BJ (cell line): Measurements from ENCODE around the gene ULK3. TPM values are rescaled to one million over a fixed set of nuclear protein-coding genes. Genes with fewer than 3 reads are reported as not detected.

Experiments used
- CTCF ChIA-PET: fragments of 350-600 bp; formaldehyde crosslinking; extraction: SDS; loops from one replicate; lab custom pipeline; 2021; ENCODE audit warnings: antibody characterized with exemption, inconsistent platforms; lab: Yijun Ruan, JAX
- POLR2A ChIA-PET: fragments of 300-600 bp; sonication (Branson Sonifier 250); formaldehyde crosslinking; extraction: SDS; loops from one replicate; lab custom pipeline; 2021; ENCODE audit warnings: antibody characterized with exemption; lab: Charles Lee
- DNase-seq: peaks from one replicate; pipeline ENCODE4 v3.0.0-alpha.2; 2011; ENCODE audit warnings: low read depth
- H3K27me3 ChIP-seq: 2 replicates; pipeline ENCODE4 v1.6.0; 2011; ENCODE audit warnings: low read length; ENCODE audit not compliant: control insufficient read depth, insufficient read depth
- H3K36me3 ChIP-seq: 2 replicates; pipeline ENCODE4 v1.5.1; 2011; ENCODE audit warnings: low read length; ENCODE audit not compliant: control insufficient read depth, insufficient read depth
- H3K4me3 ChIP-seq: 2 replicates; pipeline ENCODE4 v1.5.1; 2011; ENCODE audit warnings: low read depth, mild to moderate bottlenecking, control low read depth, low read length
- CTCF ChIP-seq: IDR thresholded peaks from 2 replicates; pipeline ENCODE4 v1.5.1; 2011; ENCODE audit warnings: low read depth, mild to moderate bottlenecking, control low read depth, inconsistent platforms, low read length, moderate library complexity; ENCODE audit not compliant: insufficient read depth
- polyA plus RNA-seq: library from polyadenylated mRNA; depleted of rRNA; stranded (reverse); fragments of >200 nt; gene quantifications from 2 replicates; pipeline ENCODE4 v1.2.3, GENCODE V29; 2011

Gene ULK3
- polyA plus RNA-seq, 1 experiment, result 20.1 TPM

GRCh38 chr15:74864296-74864695, 21.3 kb upstream of the ULK3 start:
- Histone ChIP-seq H3K27me3 (no peaks in the 10 kb centered on the region), H3K36me3 (peaks cover 3% of the 10 kb centered on the region; the same call in 1 of the 2 replicates), H3K4me3 (no peak overlapping the region)
- ChIA-PET POLR2A (no interaction called here), CTCF (no interaction called here)
- no peak for DNase-seq
- TF ChIP-seq CTCF, result no peak

- peaks cover 3% of the 10 kb centered on the region for H3K36me3 ChIP-seq
- no peak for DNase-seq
- TF ChIP-seq CTCF, result no peak
- POLR2A ChIA-PET, result no interaction called here
- H3K4me3 ChIP-seq, result no peak overlapping the region
- CTCF ChIA-PET, result interaction anchor here (0.6 kb wide), 1 partner anchor 20 kb away, joined by 3 read pairs; no protein-coding TSS in a partner anchor
- H3K27me3 ChIP-seq, result no peaks in the 10 kb centered on the region
Measured at GRCh38 chr15:74863239-74864056, 20.5 kb upstream of the ULK3 start.

GRCh38 chr15:74858369-74858740, 15.4 kb upstream of the ULK3 start:
- CTCF ChIA-PET, result interaction anchor here (0.9 to 2.2 kb wide), 4 partner anchors 11 to 15 kb away, joined by 3 to 10 read pairs (median 4); partner anchors contain the start of gene ULK3
- peaks cover 6% of the 10 kb centered on the region; the same call in 1 of the 2 replicates for H3K36me3 ChIP-seq
- POLR2A ChIA-PET, result no interaction called here
- H3K27me3 ChIP-seq, result no peaks in the 10 kb centered on the region
- TF ChIP-seq CTCF, result no peak
- no peak for DNase-seq
- H3K4me3 ChIP-seq, result no peak overlapping the region

GRCh38 chr15:74857671-74858368, 14.9 kb upstream of the ULK3 start:
- H3K27me3 ChIP-seq, result no peaks in the 10 kb centered on the region
- DNase-seq, result no peak
- CTCF ChIA-PET, result interaction anchor here (1.0 to 2.2 kb wide), 4 partner anchors 11 to 15 kb away, joined by 3 to 10 read pairs (median 4); no protein-coding TSS in a partner anchor
- POLR2A ChIA-PET, result no interaction called here
- H3K36me3 ChIP-seq, result peaks cover 9% of the 10 kb centered on the region
- no peak overlapping the region for H3K4me3 ChIP-seq
- no peak for TF ChIP-seq CTCF

GRCh38 chr15:74857082-74857655, 14.2 kb upstream of the ULK3 start:
- H3K27me3 ChIP-seq, result no peaks in the 10 kb centered on the region
- POLR2A ChIA-PET, result no interaction called here
- CTCF ChIA-PET, result interaction anchor here (1.0 kb wide), 1 partner anchor 15 kb away, joined by 3 read pairs; no protein-coding TSS in a partner anchor
- no peak overlapping the region for H3K4me3 ChIP-seq
- no peak for DNase-seq
- peaks cover 13% of the 10 kb centered on the region for H3K36me3 ChIP-seq
- no peak for TF ChIP-seq CTCF
